Stimulated activated naive CD8-positive, alpha-beta T cell treated with anti-CD3 and anti-CD28 coated beads, Interleukin-15, Interleukin-2, amounts not matched to agents 100 ng/mL and 50 ng/mL, for 24 hours (primary cell): ENCODE results near the gene TUSC1.
A peak's percentile ranks its signal among the peaks of the same experiment; 100 is the strongest.
"Not testable (repeated sequence)": the region's sequence is repeated elsewhere in the genome, so short reads cannot be mapped to it uniquely, and the experiment has no call there.

ENCODE experiments used
- H3K27ac Mint-ChIP-seq: one replicate; pipeline ENCODE4 v1.8.0; 2021; ENCODE audit warnings: mild to moderate bottlenecking, mixed read lengths
- H3K27me3 Mint-ChIP-seq: one replicate; pipeline ENCODE4 v1.8.0; 2021; ENCODE audit warnings: mixed read lengths
- H3K36me3 Mint-ChIP-seq: one replicate; pipeline ENCODE4 v1.8.0; 2021; ENCODE audit warnings: low read depth, mixed read lengths
- H3K4me1 Mint-ChIP-seq: one replicate; pipeline ENCODE4 v1.8.0; 2021; ENCODE audit warnings: low read depth, mixed read lengths
- H3K4me3 Mint-ChIP-seq: one replicate; pipeline ENCODE4 v1.8.0; 2021; ENCODE audit warnings: mild to moderate bottlenecking, mixed read lengths
- H3K9me3 Mint-ChIP-seq: one replicate; pipeline ENCODE4 v1.8.0; 2021; ENCODE audit warnings: mixed read lengths

TUSC1 gene

GRCh38 chr9:25678147-25678666, at the start of gene TUSC1:
TUSC1 (minus strand) TSS chr9:25678444; CDS start chr9:25678312, 132 bp downstream.
- Mint-ChIP-seq H3K4me3 (peak within 1 kb of the TSS; percentile 43), H3K9me3 (peaks cover 9% of the 10 kb centered on the region), H3K27me3 (peaks cover 17% of the 10 kb centered on the region), H3K4me1 (peaks cover 5% of the 10 kb centered on the region), H3K36me3 (no peaks in the 10 kb centered on the region), H3K27ac (no peak within 1 kb of the TSS)

- H3K4me3 Mint-ChIP-seq: no peak overlapping the region
- peaks cover 4% of the 10 kb centered on the region for H3K9me3 Mint-ChIP-seq
- no peak overlapping the region for H3K27ac Mint-ChIP-seq
- H3K4me1 Mint-ChIP-seq: no peaks in the 10 kb centered on the region
- H3K36me3 Mint-ChIP-seq: no peaks in the 10 kb centered on the region
- no peaks in the 10 kb centered on the region for H3K27me3 Mint-ChIP-seq
These were observed 48.7 kb upstream of the TUSC1 start for GRCh38 chr9:25726871-25727410.

DNA sequence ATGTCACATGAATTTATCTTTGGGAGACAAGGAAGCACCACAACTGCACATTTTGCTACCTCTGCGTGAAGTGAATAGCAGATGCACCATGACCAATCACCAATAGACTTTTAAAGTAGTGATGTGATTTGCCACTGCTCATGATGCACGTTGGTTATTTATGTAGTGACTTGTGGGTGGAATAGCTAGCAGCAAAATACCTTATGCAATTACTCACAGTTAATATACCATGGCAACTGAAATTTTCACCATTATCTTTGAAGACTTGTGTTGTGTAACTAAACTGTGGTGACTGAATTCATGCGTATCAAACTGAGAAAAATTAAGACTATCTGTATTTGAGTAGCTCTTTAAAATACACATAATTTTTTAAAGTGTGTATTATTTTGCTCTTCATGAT, 46.2 kb upstream of the TUSC1 start:
- Mint-ChIP-seq H3K27me3 (no peaks in the 10 kb centered on the region), H3K4me3 (no peak overlapping the region), H3K36me3 (no peaks in the 10 kb centered on the region), H3K4me1 (no peaks in the 10 kb centered on the region), H3K27ac (no peak overlapping the region), H3K9me3 (no peaks in the 10 kb centered on the region)

DNA sequence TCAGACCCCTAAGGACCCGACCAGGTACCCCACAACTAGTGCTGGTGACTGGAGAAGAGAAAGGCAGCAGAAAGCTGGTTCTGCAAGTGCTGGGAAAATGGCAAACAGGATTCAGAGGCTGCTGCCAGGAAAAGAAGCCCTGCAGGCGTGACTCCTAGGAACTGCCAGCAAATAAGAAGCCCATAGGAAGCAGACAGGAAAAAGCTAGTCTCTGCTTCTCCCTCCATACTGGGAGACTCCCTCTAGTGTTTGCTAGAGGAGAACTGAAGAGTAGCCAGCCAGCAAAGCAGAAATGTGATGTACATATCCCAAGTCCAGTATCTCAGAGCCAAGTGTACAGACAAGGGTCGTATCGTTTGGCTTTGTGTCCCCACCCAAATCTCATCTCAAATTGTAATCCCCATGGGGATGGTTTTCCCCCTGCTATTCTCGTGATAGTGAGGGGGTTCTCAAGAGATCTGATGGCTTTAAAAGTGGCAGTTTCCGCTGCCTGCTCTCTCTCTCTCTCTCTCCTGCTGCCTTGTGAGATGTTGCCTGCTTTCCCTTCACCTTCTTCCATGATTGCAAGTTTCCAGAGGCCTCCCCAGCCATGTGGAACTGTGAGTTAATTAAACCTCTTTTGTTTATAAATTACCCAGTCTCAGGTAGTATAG, 38.1 kb upstream of the TUSC1 start:
- H3K27me3 Mint-ChIP-seq: no peaks in the 10 kb centered on the region
- H3K4me3 Mint-ChIP-seq: no peak overlapping the region
- no peaks in the 10 kb centered on the region for H3K36me3 Mint-ChIP-seq
- H3K27ac Mint-ChIP-seq: no peak overlapping the region
- peaks cover 7% of the 10 kb centered on the region for H3K9me3 Mint-ChIP-seq
- H3K4me1 Mint-ChIP-seq: no peaks in the 10 kb centered on the region

DNA sequence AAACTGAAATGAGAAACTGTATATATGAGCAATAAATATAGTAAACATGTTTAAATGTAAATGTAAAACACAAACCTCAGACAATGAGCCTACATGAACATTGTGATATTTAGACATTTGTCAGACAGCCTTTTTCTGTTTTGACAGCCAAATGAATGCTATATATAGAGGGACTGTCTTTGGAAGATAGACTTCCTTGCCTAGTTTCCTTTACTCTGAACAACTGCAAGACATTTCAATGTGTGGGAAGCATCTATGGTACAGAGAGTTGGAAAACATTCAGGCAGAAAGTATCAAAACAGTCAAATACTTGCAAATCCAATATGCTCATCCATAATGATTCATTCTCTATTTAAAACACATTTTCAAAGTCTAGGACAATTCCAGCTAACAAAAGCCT, 31.7 kb upstream of the TUSC1 start:
- Mint-ChIP-seq H3K27me3 (no peaks in the 10 kb centered on the region), H3K27ac (no peak overlapping the region), H3K36me3 (no peaks in the 10 kb centered on the region), H3K4me3 (no peak overlapping the region), H3K9me3 (no peaks in the 10 kb centered on the region), H3K4me1 (no peaks in the 10 kb centered on the region)

DNA sequence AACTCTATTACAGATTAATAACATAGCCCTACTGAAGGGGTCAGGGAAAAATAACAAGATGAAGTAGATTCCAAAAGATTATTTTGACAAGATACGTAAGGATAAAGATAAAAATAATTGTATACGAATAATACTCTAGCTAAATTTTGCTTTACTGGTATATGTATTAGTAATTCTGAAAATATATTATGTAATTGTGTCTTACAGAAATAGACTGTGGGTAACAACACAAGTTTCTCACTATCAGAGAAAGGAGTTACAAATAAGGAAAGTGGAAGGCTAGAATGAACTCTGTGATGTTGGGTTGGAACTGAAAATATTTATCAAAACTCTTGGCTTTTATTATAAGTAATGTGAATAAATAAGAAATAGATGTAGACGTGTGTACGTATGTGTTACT, 26.6 kb upstream of the TUSC1 start:
- Mint-ChIP-seq H3K9me3 (peaks cover 4% of the 10 kb centered on the region), H3K4me3 (no peak overlapping the region), H3K36me3 (no peaks in the 10 kb centered on the region), H3K27ac (no peak overlapping the region), H3K27me3 (no peaks in the 10 kb centered on the region), H3K4me1 (no peaks in the 10 kb centered on the region)

DNA sequence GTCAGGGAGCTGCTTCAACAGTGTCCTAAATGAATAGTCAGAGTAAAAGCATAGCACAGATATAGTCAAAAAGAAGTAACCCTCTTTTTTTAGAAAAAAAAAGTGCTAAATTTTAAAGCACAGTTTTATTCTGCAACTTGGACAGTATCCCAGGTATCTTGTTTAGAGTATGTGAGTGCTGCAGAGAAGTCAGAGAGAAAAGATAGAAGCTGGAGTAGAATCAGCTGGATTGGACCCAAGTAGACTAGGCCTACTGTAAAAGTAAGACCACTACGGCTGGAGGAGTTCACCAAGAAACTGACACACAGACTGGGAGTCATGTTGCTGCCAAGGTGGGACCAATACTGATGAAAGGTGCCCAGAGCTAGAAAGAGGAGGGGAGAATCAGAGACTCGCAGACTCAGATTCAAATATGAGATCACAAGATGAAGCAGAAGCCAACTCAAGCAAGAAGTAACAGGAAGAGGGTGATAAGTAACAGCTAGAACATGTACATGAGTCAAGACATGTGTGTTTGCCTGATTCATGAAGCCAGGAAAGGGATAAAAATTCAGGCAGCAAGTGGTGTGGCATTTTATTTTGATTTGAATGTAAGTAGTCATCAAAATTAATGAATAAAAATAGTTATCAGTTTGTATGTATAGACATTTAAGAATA, 25.6 kb upstream of the TUSC1 start:
- no peaks in the 10 kb centered on the region for H3K4me1 Mint-ChIP-seq
- no peaks in the 10 kb centered on the region for H3K36me3 Mint-ChIP-seq
- no peak overlapping the region for H3K27ac Mint-ChIP-seq
- no peak overlapping the region for H3K4me3 Mint-ChIP-seq
- H3K27me3 Mint-ChIP-seq: no peaks in the 10 kb centered on the region
- H3K9me3 Mint-ChIP-seq: peaks cover 4% of the 10 kb centered on the region

DNA sequence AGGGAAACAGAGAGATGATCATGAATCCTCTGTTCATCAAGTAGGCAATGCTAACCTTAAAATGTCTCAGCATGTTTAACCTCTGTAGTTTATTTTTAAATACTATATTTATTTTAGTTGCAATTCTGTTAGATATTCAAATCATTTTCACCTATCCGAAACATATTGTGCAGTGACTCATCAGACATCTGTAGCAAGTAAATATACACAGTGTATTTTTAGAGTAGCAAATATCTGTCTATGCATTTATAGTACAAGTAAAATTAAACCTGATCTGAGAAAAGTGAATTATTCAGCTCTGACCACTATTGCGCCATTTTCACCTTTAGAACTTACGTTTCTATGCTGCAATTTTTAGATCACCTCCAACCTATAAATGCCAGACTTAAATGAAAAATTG, 24.3 kb upstream of the TUSC1 start:
- Mint-ChIP-seq H3K9me3 (peaks cover 4% of the 10 kb centered on the region), H3K4me3 (no peak overlapping the region), H3K27ac (no peak overlapping the region), H3K4me1 (no peaks in the 10 kb centered on the region), H3K36me3 (no peaks in the 10 kb centered on the region), H3K27me3 (no peaks in the 10 kb centered on the region)

GRCh38 chr9:25700899-25701298, 22.7 kb upstream of the TUSC1 start:
- H3K36me3 Mint-ChIP-seq, H3K4me1 Mint-ChIP-seq, H3K27ac Mint-ChIP-seq, H3K27me3 Mint-ChIP-seq, H3K9me3 Mint-ChIP-seq, H3K4me3 Mint-ChIP-seq: not testable (repeated sequence)

DNA sequence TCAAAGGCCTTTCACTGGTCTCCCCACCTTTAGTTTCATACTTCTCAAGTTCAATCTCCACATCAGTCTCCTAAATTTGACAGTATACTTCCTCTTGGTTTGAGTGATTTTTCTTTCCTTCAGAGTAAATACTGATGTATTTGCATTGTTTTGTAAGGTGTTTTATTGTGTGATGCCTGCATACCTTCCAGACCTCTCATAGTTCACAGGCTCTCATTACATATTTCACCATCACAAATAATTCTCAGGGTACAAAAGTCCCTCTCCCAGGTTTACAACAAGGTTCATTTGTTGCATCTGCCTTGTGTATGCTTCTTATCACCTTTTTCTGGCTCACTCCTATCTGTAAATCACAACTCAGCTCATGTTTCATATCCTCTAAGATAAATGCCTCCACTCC, 22.2 kb upstream of the TUSC1 start:
- no peaks in the 10 kb centered on the region for H3K4me1 Mint-ChIP-seq
- H3K27me3 Mint-ChIP-seq: no peaks in the 10 kb centered on the region
- H3K9me3 Mint-ChIP-seq: peaks cover 4% of the 10 kb centered on the region
- no peak overlapping the region for H3K27ac Mint-ChIP-seq
- H3K4me3 Mint-ChIP-seq: no peak overlapping the region
- no peaks in the 10 kb centered on the region for H3K36me3 Mint-ChIP-seq

DNA sequence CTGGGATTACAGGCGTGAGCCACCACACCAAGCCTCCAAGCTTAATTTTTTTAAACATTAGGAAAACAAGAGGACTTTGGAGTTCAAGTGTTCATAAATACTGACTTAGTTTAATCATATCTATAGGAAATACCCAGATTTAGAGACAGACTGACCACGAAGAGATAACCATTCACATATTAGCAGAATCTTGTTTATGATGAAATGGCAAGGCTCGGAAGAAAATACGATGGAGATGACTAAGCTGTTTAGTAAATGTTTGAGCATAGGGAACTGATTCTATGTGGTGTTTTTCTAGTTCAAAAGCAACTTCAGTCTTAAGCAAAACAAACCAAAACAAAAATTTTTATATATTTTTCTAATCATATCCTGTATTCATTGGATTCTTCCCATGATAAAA, 13.5 kb upstream of the TUSC1 start:
- Mint-ChIP-seq H3K9me3 (peaks cover 5% of the 10 kb centered on the region), H3K27ac (no peak overlapping the region), H3K36me3 (no peaks in the 10 kb centered on the region), H3K4me1 (no peaks in the 10 kb centered on the region), H3K4me3 (no peak overlapping the region), H3K27me3 (no peaks in the 10 kb centered on the region)

- no peaks in the 10 kb centered on the region for H3K36me3 Mint-ChIP-seq
- no peak overlapping the region for H3K27ac Mint-ChIP-seq
- no peaks in the 10 kb centered on the region for H3K4me1 Mint-ChIP-seq
- no peak overlapping the region for H3K4me3 Mint-ChIP-seq
- H3K9me3 Mint-ChIP-seq: peaks cover 7% of the 10 kb centered on the region
- no peaks in the 10 kb centered on the region for H3K27me3 Mint-ChIP-seq
These were observed 6.1 kb upstream of the TUSC1 start for GRCh38 chr9:25684321-25684720.

DNA sequence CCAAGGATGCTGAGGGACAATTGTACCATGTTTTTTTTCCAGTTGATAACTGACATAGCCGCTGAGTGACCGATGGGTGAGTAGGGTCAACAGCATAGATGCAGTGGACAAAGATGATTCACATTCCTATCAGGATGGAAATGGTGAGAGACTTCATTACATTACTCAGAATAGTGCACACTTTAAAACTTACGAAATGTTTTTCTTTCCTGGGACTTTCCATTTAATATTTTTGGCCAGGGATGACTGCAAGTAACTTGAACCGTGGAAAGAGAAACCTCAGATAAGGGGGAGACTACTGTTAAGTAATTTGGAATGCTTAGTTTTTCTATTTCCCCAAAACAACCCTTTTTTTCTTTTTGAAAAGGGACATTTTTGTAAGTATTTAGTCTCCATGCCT, 3.0 kb upstream of the TUSC1 start:
- Mint-ChIP-seq H3K4me1 (peaks cover 5% of the 10 kb centered on the region), H3K9me3 (peaks cover 10% of the 10 kb centered on the region), H3K27me3 (peaks cover 11% of the 10 kb centered on the region), H3K36me3 (no peaks in the 10 kb centered on the region), H3K4me3 (no peak overlapping the region), H3K27ac (no peak overlapping the region)

GRCh38 chr9:25678846-25679360, 659 bp upstream of the TUSC1 start:
- Mint-ChIP-seq H3K9me3 (peaks cover 10% of the 10 kb centered on the region), H3K27me3 (peaks cover 17% of the 10 kb centered on the region), H3K4me1 (peaks cover 5% of the 10 kb centered on the region), H3K4me3 (no peak overlapping the region), H3K27ac (no peak overlapping the region), H3K36me3 (no peaks in the 10 kb centered on the region)

DNA sequence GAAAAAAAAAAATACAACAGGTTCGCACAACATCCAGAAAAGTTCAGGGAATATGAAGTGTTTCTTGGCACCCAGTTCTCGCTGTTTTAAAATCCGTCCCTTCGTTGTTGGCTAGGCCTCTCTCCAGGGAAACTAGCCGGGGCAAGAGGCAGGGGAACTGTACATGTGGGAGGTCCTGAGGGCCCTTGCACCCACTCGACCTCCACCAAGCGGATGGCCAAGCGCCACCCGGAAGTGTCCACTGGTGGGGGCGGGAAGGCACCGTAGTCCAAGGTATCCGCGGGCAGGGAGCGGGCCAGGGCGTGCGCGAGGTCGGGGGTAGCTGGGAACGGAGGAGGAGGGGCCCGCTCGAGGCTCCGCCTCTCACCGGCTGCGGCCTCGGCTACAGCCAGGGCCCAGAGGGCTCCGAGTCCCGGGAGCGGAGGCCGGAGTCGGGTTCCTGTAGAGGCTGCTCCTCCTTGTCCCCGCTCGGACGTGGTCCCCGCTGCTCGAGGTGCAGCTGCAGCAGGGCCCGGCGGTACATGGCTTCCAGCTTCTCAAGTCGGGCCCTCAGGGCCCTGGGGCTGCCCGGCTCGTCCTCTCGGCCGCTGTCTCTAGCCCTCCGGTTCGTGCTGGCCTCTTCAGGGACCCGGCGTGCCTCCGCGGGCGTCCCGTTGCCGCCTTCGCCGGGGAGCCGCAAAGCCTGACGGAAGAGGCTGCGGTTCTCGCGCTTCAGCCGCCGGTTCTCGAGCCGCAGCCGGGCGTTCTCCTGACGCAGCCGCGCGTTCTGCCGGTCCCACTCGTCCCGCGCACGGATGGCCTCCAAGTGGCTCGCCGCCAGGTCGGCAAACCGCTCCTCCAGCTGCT, 720 bp downstream of the TUSC1 start:
- peaks cover 5% of the 10 kb centered on the region for H3K4me1 Mint-ChIP-seq

More for the DNA sequence above, 720 bp downstream of the TUSC1 start:
- Mint-ChIP-seq H3K4me3 (peak overlapping the region; percentile 43), H3K27me3 (peaks cover 17% of the 10 kb centered on the region), H3K36me3 (no peaks in the 10 kb centered on the region), H3K27ac (no peak overlapping the region), H3K9me3 (peaks cover 3% of the 10 kb centered on the region)
